H9 (cell line): ENCODE results near the gene HBS1L. TPM values are rescaled to one million over a fixed set of nuclear protein-coding genes. Genes with fewer than 3 reads are reported as not detected.

Experiments
- DNase-seq: peaks from one replicate; pipeline ENCODE4 v3.0.0-alpha.2; 2017
- H2AFZ ChIP-seq: one replicate; pipeline ENCODE4 v1.6.1; 2013; ENCODE audit warnings: mild to moderate bottlenecking, low read length, control low read depth, moderate library complexity
- H2AK5ac ChIP-seq: 2 replicates; pipeline ENCODE4 v1.6.1; 2013; ENCODE audit warnings: low read length, control low read depth, mixed read lengths; ENCODE audit not compliant: insufficient read length
- H2BK120ac ChIP-seq: one replicate; pipeline ENCODE4 v1.6.1; 2013; ENCODE audit warnings: low read depth, mild to moderate bottlenecking, low read length, control low read depth, inconsistent platforms; ENCODE audit not compliant: poor library complexity, severe bottlenecking
- H2BK12ac ChIP-seq: 2 replicates; pipeline ENCODE4 v1.6.1; 2013; ENCODE audit warnings: low read length, control low read depth, mixed read lengths, low read depth; ENCODE audit not compliant: insufficient read length
- H2BK15ac ChIP-seq: 2 replicates; pipeline ENCODE4 v1.6.1; 2013; ENCODE audit warnings: low read depth, low read length, control low read depth
- H2BK20ac ChIP-seq: one replicate; pipeline ENCODE4 v1.6.1; 2013; ENCODE audit warnings: low read depth, mild to moderate bottlenecking, low read length, control low read depth, inconsistent platforms; ENCODE audit not compliant: poor library complexity, severe bottlenecking
- H2BK5ac ChIP-seq: 2 replicates; pipeline ENCODE4 v1.6.1; 2013; ENCODE audit warnings: low read length, control low read depth, mixed read lengths; ENCODE audit not compliant: insufficient read length
- H3K14ac ChIP-seq: 2 replicates; pipeline ENCODE4 v1.6.1; 2013; ENCODE audit warnings: low read length, control low read depth; ENCODE audit not compliant: insufficient read depth
- H3K18ac ChIP-seq: 2 replicates; pipeline ENCODE4 v1.6.1; 2013; ENCODE audit warnings: low read depth, mild to moderate bottlenecking, mixed read lengths, low read length, control low read depth; ENCODE audit not compliant: insufficient read length
- H3K23ac ChIP-seq: 2 replicates; pipeline ENCODE4 v1.6.1; 2013; ENCODE audit warnings: low read length, control low read depth, mixed read lengths, low read depth; ENCODE audit not compliant: insufficient read length
- H3K23me2 ChIP-seq: 2 replicates; pipeline ENCODE4 v1.6.1; 2013; ENCODE audit warnings: low read depth, mild to moderate bottlenecking, mixed read lengths, low read length, control low read depth; ENCODE audit not compliant: insufficient read length, poor library complexity, severe bottlenecking
- H3K27ac ChIP-seq: 2 replicates; pipeline ENCODE4 v1.5.1; 2013; ENCODE audit warnings: low read length, control low read depth, mixed read lengths, low read depth; ENCODE audit not compliant: insufficient read length
- H3K27me3 ChIP-seq: 2 replicates; pipeline ENCODE4 v1.6.1; 2013; ENCODE audit warnings: low read length, control low read depth, inconsistent platforms; ENCODE audit not compliant: insufficient read depth
- H3K4ac ChIP-seq: 2 replicates; pipeline ENCODE4 v1.6.1; 2013; ENCODE audit warnings: low read depth, mild to moderate bottlenecking, control low read depth, inconsistent platforms, low read length, moderate library complexity
- H3K4me1 ChIP-seq: 2 replicates; pipeline ENCODE4 v1.6.1; 2013; ENCODE audit warnings: low read length, control low read depth, inconsistent platforms; ENCODE audit not compliant: insufficient read depth
- H3K4me2 ChIP-seq: 2 replicates; pipeline ENCODE4 v1.6.1; 2013; ENCODE audit warnings: low read length, control low read depth, mixed read lengths; ENCODE audit not compliant: insufficient read length, insufficient read depth
- H3K56ac ChIP-seq: 2 replicates; pipeline ENCODE4 v1.6.1; 2013; ENCODE audit warnings: low read depth, mild to moderate bottlenecking, mixed read lengths, low read length, control low read depth; ENCODE audit not compliant: insufficient read length
- H3K79me1 ChIP-seq: 2 replicates; pipeline ENCODE4 v1.6.1; 2013; ENCODE audit warnings: low read depth, mild to moderate bottlenecking, moderate library complexity, low read length, control low read depth, inconsistent platforms; ENCODE audit not compliant: insufficient read depth, poor library complexity, severe bottlenecking
- H3K79me2 ChIP-seq: 2 replicates; pipeline ENCODE4 v1.6.1; 2013; ENCODE audit warnings: low read length, control low read depth, inconsistent platforms; ENCODE audit not compliant: insufficient read depth
- H3K9ac ChIP-seq: 2 replicates; pipeline ENCODE4 v1.6.1; 2013; ENCODE audit warnings: low read length, control low read depth, mixed read lengths; ENCODE audit not compliant: insufficient read length; ENCODE audit errors: extremely low read depth
- H3K9me3 ChIP-seq: one replicate; pipeline ENCODE4 v1.6.1; 2013; ENCODE audit warnings: low read depth, low read length, inconsistent platforms; ENCODE audit not compliant: control insufficient read depth
- H3T11ph ChIP-seq: one replicate; pipeline ENCODE4 v1.6.1; 2013; ENCODE audit warnings: mild to moderate bottlenecking, low read length, control low read depth, inconsistent platforms
- H4K20me1 ChIP-seq: one replicate; pipeline ENCODE4 v1.6.1; 2013; ENCODE audit not compliant: control insufficient read depth, insufficient read length, insufficient read depth
- H4K5ac ChIP-seq: 2 replicates; pipeline ENCODE4 v1.6.1; 2013; ENCODE audit warnings: low read depth, mild to moderate bottlenecking, mixed read lengths, low read length, control low read depth; ENCODE audit not compliant: insufficient read length
- H4K8ac ChIP-seq: replicated peaks from 2 replicates; pipeline ENCODE4 v1.6.1; 2013; ENCODE audit warnings: low read length, control low read depth, mixed read lengths, low read depth; ENCODE audit not compliant: insufficient read length
- H4K91ac ChIP-seq: 2 replicates; pipeline ENCODE4 v1.6.1; 2013; ENCODE audit warnings: low read depth, mild to moderate bottlenecking, moderate library complexity, mixed read lengths, low read length, control low read depth; ENCODE audit not compliant: insufficient read length
- H3K27ac Mint-ChIP-seq, 3 experiments: 2 replicates in 2 of 3; 3 replicates in 1 of 3; pipeline ENCODE4 v1.8.0; 2020 to 2021; ENCODE audit warnings: mixed read lengths in 3 of 3, mild to moderate bottlenecking in 1 of 3, moderate library complexity in 1 of 3
- H3K27me3 Mint-ChIP-seq: 2 replicates; pipeline ENCODE4 v1.8.0; 2021; ENCODE audit warnings: low read depth, mild to moderate bottlenecking, moderate library complexity, mixed read lengths
- H3K36me3 Mint-ChIP-seq, 3 experiments: 2 replicates in 2 of 3; 3 replicates in 1 of 3; pipeline ENCODE4 v1.8.0; 2020 to 2021; ENCODE audit warnings: low read depth in 3 of 3, mixed read lengths in 3 of 3; ENCODE audit not compliant: insufficient read depth in 1 of 3
- H3K4me1 Mint-ChIP-seq, 2 experiments: 2 replicates each; pipeline ENCODE4 v1.8.0; 2020; ENCODE audit warnings: mixed read lengths in 2 of 2
- H3K4me3 Mint-ChIP-seq, 2 experiments: 2 replicates in 1 of 2; 3 replicates in 1 of 2; pipeline ENCODE4 v1.8.0; 2020 to 2021; ENCODE audit warnings: mild to moderate bottlenecking in 2 of 2, mixed read lengths in 2 of 2, moderate library complexity in 1 of 2
- H3K9me3 Mint-ChIP-seq, 2 experiments: 2 replicates in 1 of 2; 3 replicates in 1 of 2; pipeline ENCODE4 v1.8.0; 2020; ENCODE audit warnings: mild to moderate bottlenecking in 2 of 2, mixed read lengths in 2 of 2, moderate library complexity in 1 of 2
- CTCF ChIP-seq: fragments of 200-600 bp; sonication (generic); conservative IDR thresholded peaks from 3 replicates; pipeline ENCODE4 v1.8.0; 2021; ENCODE audit warnings: antibody characterized with exemption, mild to moderate bottlenecking
- WGBS: extraction: QIAGEN DNeasy Blood & Tissue Kit; methylation state at CpG from one replicate; pipeline ENCODE4 v1.1.7; 2013; ENCODE audit warnings: missing lambda C conversion rate, low lambda C conversion rate, mixed read lengths; ENCODE audit not compliant: insufficient read length; ENCODE audit errors: extremely low coverage; 5-methylcytosine and 5-hydroxymethylcytosine counted together
- total RNA-seq: library from RNA; stranded (reverse); gene quantifications from 2 replicates; pipeline ENCODE4 v1.2.1, GENCODE V29; 2021

The HBS1L gene
- total RNA-seq, 1 experiment from 2014 or later = 110 TPM

GRCh38 chr6:135088281-135088680, 33.7 kb upstream of the HBS1L start:
- H3K56ac ChIP-seq = no peak overlapping the region
- H3K4me3 Mint-ChIP-seq = no peak overlapping the region

More at GRCh38 chr6:135088281-135088680, 33.7 kb upstream of the HBS1L start:
- H2BK5ac ChIP-seq = no peak overlapping the region
- no CpG with 5 or more reads among the region's 1 CpG for WGBS
- no peaks in the 10 kb centered on the region for H4K20me1 ChIP-seq
- Mint-ChIP-seq H3K4me1 (peaks cover 0 to 8% of the 10 kb centered on the region in 2 experiments; a peak in 1 of 4 replicates), H3K36me3 (no peaks in the 10 kb centered on the region), H3K27ac (no peak overlapping the region; a peak in 1 of 7 replicates), H3K9me3 (no peaks in the 10 kb centered on the region), H3K27me3 (no peaks in the 10 kb centered on the region)
- no peak overlapping the region for H3K23ac ChIP-seq
- H3K9ac ChIP-seq = no peak overlapping the region
- no peak overlapping the region for H3K18ac ChIP-seq
- no peak overlapping the region for H2BK20ac ChIP-seq
- no peak overlapping the region for H3K4me2 ChIP-seq
- no peaks in the 10 kb centered on the region for H3K23me2 ChIP-seq
- no peak for DNase-seq
- no peak overlapping the region for H3K27ac ChIP-seq
- no peak overlapping the region for H2AFZ ChIP-seq
- H3K4me1 ChIP-seq = no peaks in the 10 kb centered on the region
- H3T11ph ChIP-seq = no peak overlapping the region
- TF ChIP-seq CTCF = no peak
- H3K27me3 ChIP-seq = no peaks in the 10 kb centered on the region
- no peak overlapping the region for H2BK12ac ChIP-seq
- H4K91ac ChIP-seq = no peak overlapping the region
- no peak overlapping the region for H3K14ac ChIP-seq
- H4K8ac ChIP-seq = no peak overlapping the region
- no peaks in the 10 kb centered on the region for H3K79me2 ChIP-seq
- no peak overlapping the region for H3K4ac ChIP-seq
- no peaks in the 10 kb centered on the region for H3K79me1 ChIP-seq
- H2BK120ac ChIP-seq = no peak overlapping the region
- H3K9me3 ChIP-seq = no peaks in the 10 kb centered on the region
- H2AK5ac ChIP-seq = no peak overlapping the region
- H4K5ac ChIP-seq = no peak overlapping the region
- H2BK15ac ChIP-seq = no peak overlapping the region
